Measurements from ENCODE around the gene GALNTL6. TPM values are rescaled to one million over a fixed set of nuclear protein-coding genes. Genes with fewer than 3 reads are reported as not detected.

Gene GALNTL6
- polyA plus RNA-seq, 1 donor from 2014 or later, result 14.9 TPM

DNA sequence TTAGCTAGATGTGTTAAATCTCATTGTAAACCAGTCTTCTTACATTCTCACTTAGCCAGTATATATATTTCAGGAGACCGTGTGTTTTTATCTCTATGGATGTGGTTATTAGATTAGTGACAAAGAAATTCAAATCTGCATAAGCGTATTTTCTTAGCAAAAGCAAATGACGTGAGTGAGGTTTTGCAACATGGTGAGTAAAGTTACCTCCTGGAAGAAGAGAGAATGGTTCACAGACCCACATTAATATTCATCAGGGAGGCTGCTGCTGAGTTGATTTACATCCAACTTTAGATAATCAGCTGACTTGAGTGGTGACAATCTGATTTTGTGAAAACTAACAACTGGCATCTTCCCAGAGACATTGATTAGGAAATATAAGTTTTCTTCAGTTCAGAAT lies 765.5 kb downstream of the GALNTL6 start:
- Histone ChIP-seq H3K4me3 (ENCODE audit: low read length) (no peak overlapping the region), H2AFZ (ENCODE audit: low read depth, low read length) (no peak overlapping the region), H3K27me3 (ENCODE audit: insufficient read depth, low read depth, low read length) (no peaks in the 10 kb centered on the region), H3K79me2 (replicated peaks; ENCODE audit: insufficient read depth, low read length) (no peaks in the 10 kb centered on the region), H3K9me3 (ENCODE audit: low read length) (no peaks in the 10 kb centered on the region), H4K20me1 (ENCODE audit: insufficient read depth) (no peaks in the 10 kb centered on the region), H3K27ac (ENCODE audit: low read length) (no peak overlapping the region), H3F3A (ENCODE audit: insufficient read depth, low read length, poor library complexity, severe bottlenecking) (no peaks in the 10 kb centered on the region), H3K9me2 (ENCODE audit: insufficient read depth, low read length) (no peaks in the 10 kb centered on the region), H3K9ac (ENCODE audit: low read length) (no peak overlapping the region), H3K36me3 (ENCODE audit: insufficient read depth, low read length) (no peaks in the 10 kb centered on the region), H3K4me2 (ENCODE audit: low read length) (no peak overlapping the region)
- TF ChIP-seq TAF1 (IDR thresholded peaks at IDR 0.05; ENCODE audit: low read depth) (no peak), EZH2 (IDR thresholded peaks at IDR 0.05; ENCODE audit: borderline replicate concordance, insufficient read depth, low read length, poor library complexity, severe bottlenecking) (no peak), POLR2AphosphoS5 (IDR thresholded peaks at IDR 0.05) (no peak), EP300 (conservative IDR thresholded peaks at IDR 0.05; ENCODE audit: poor library complexity, severe bottlenecking) (no peak), CTCF (IDR thresholded peaks at IDR 0.05; ENCODE audit: poor library complexity, severe bottlenecking) (no peak), MXI1 (conservative IDR thresholded peaks at IDR 0.05; ENCODE audit: poor library complexity, severe bottlenecking) (no peak), SMC3 (conservative IDR thresholded peaks at IDR 0.05; ENCODE audit: poor library complexity) (no peak), RAD21 (conservative IDR thresholded peaks at IDR 0.05) (no peak)
- TF ChIP-seq, protein P1, sequence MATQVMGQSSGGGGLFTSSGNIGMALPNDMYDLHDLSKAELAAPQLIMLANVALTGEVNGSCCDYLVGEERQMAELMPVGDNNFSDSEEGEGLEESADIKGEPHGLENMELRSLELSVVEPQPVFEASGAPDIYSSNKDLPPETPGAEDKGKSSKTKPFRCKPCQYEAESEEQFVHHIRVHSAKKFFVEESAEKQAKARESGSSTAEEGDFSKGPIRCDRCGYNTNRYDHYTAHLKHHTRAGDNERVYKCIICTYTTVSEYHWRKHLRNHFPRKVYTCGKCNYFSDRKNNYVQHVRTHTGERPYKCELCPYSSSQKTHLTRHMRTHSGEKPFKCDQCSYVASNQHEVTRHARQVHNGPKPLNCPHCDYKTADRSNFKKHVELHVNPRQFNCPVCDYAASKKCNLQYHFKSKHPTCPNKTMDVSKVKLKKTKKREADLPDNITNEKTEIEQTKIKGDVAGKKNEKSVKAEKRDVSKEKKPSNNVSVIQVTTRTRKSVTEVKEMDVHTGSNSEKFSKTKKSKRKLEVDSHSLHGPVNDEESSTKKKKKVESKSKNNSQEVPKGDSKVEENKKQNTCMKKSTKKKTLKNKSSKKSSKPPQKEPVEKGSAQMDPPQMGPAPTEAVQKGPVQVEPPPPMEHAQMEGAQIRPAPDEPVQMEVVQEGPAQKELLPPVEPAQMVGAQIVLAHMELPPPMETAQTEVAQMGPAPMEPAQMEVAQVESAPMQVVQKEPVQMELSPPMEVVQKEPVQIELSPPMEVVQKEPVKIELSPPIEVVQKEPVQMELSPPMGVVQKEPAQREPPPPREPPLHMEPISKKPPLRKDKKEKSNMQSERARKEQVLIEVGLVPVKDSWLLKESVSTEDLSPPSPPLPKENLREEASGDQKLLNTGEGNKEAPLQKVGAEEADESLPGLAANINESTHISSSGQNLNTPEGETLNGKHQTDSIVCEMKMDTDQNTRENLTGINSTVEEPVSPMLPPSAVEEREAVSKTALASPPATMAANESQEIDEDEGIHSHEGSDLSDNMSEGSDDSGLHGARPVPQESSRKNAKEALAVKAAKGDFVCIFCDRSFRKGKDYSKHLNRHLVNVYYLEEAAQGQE (IDR thresholded peaks at IDR 0.05; ENCODE audit: borderline replicate concordance), result no peak

DNA sequence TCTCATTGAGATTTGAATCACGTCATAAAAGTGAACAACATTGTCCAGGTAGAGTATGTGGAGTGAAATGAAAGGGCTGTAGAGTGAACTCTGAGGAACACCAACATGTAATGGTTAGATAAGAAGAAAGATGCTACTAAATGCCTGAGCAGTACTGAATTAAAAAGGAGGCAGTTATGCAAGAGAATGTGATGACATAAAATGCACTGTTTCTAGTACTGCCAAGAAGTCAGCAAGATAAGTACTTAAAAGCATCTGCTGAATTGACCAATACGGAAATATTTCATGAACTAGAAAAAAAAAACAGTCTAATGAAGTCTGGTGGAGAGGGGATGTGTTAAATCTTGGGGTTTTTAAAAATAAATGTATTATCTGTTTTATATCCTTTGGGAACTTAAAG lies 771.6 kb downstream of the GALNTL6 start:
- Histone ChIP-seq H3K27me3 (ENCODE audit: insufficient read depth, low read depth, low read length) (no peaks in the 10 kb centered on the region), H3K27ac (ENCODE audit: low read length) (no peak overlapping the region), H2AFZ (ENCODE audit: low read depth, low read length) (no peak overlapping the region), H3K4me2 (ENCODE audit: low read length) (no peak overlapping the region), H3K36me3 (ENCODE audit: insufficient read depth, low read length) (no peaks in the 10 kb centered on the region), H3K9me2 (ENCODE audit: insufficient read depth, low read length) (no peaks in the 10 kb centered on the region), H3K79me2 (replicated peaks; ENCODE audit: insufficient read depth, low read length) (no peaks in the 10 kb centered on the region), H3K4me3 (ENCODE audit: low read length) (no peak overlapping the region), H3F3A (ENCODE audit: insufficient read depth, low read length, poor library complexity, severe bottlenecking) (no peaks in the 10 kb centered on the region), H3K9ac (ENCODE audit: low read length) (no peak overlapping the region), H4K20me1 (ENCODE audit: insufficient read depth) (no peaks in the 10 kb centered on the region), H3K9me3 (ENCODE audit: low read length) (no peaks in the 10 kb centered on the region)
- no peak for TF ChIP-seq TAF1 (IDR thresholded peaks at IDR 0.05; ENCODE audit: low read depth)
- no peak for TF ChIP-seq SMC3 (conservative IDR thresholded peaks at IDR 0.05; ENCODE audit: poor library complexity)
- TF ChIP-seq RAD21 (conservative IDR thresholded peaks at IDR 0.05), result no peak
- TF ChIP-seq, protein P1 (IDR thresholded peaks at IDR 0.05; ENCODE audit: borderline replicate concordance), result no peak
- no peak for TF ChIP-seq POLR2AphosphoS5 (IDR thresholded peaks at IDR 0.05)
- no peak for TF ChIP-seq CTCF (IDR thresholded peaks at IDR 0.05; ENCODE audit: poor library complexity, severe bottlenecking)
- TF ChIP-seq EP300 (conservative IDR thresholded peaks at IDR 0.05; ENCODE audit: poor library complexity, severe bottlenecking), result no peak
- no peak for TF ChIP-seq MXI1 (conservative IDR thresholded peaks at IDR 0.05; ENCODE audit: poor library complexity, severe bottlenecking)
- TF ChIP-seq EZH2 (IDR thresholded peaks at IDR 0.05; ENCODE audit: borderline replicate concordance, insufficient read depth, low read length, poor library complexity, severe bottlenecking), result no peak
